Inferior parietal cortex (tissue), 1 donor: ENCODE measurements around the gene FABP1.

Experiments used
- DNase-seq: peaks from one replicate; pipeline ENCODE4 v3.0.0-alpha.2; 2016; ENCODE audit errors: extremely low spot score

Gene FABP1

GRCh38 chr2:88081924-88082608 is 45.8 kb downstream of the FABP1 start:
- DNase-seq = no peak

- DNase-seq = no peak
These were observed 47.3 kb downstream of the FABP1 start for GRCh38 chr2:88080545-88080944.

DNA sequence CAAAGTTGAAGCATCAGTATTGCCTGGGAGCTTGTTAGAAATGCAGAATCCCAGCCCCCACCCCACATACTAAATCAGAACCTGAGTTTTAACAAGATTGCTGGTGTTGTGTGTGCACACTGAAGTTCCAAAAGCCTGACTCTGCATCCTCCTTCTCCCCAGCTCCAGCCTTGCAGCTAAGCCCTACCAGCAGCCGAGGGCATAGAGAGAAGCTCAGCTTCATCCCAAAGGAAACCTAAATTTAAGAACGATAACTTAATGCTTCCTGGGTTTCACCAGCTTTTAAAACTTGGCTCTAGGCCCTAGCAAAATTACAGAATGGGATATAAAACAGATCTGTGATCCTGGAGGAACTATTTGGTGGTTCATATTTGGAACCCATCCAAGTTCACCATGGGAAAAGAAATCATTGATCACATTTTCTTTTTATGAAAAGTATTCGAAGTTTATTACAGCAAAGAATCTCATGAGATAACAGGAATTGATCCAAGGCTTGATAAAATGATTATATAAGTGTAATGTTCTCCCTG is 49.2 kb downstream of the FABP1 start:
- DNase-seq = no peak

DNA sequence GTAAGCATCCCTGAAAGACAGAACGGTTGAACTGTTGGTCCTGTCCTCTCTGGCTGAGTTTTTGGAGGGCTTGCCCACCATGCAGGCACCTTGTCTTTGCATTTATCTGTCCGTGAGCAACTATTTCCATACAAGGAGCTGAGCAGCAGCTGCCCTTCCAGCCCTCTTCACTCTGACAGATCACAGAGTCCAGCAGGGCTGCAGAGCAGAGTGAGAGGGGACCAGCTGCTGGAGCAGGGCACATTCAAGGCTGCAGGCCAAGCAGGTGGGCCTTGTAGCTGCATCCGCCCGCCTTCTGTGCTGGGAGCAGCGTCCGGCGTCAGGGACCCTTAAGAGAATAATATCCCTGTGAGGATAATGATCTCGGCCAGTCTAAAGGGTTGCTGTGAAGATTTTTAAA is 50.8 kb downstream of the FABP1 start:
- DNase-seq = no peak

DNA sequence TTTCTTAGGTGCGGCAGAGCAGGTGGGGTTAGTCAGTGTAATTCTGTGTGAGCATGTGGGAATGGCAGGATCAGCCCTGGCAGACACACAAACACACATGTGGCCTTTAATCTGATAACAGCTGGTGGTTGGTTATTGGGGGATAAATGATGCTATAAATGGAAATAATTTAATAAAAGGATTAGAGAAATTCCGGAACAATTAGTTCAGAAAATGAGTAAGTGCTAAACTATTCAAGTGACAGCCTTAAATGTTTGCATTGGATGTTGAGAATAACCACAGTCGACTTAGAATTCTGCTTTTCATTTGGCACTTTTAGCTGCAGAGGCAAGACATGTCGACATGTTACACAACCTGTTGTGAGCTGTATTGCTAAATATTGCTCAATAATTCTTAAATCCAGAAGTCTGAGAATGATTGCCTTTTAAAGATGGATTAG is 53.0 kb downstream of the FABP1 start:
- DNase-seq = no peak

- DNase-seq = no peak
These were observed 53.7 kb downstream of the FABP1 start for GRCh38 chr2:88074150-88074549.
